Measurements from ENCODE around the gene MPG.

Gene MPG

GRCh38 chr16:133716-134115 is 55.7 kb downstream of the MPG start:
- no peak for TF ChIP-seq TAF1 (IDR thresholded peaks at IDR 0.05; ENCODE audit: borderline replicate concordance, insufficient read depth, low read length)
- TF ChIP-seq REST (IDR thresholded peaks at IDR 0.05; ENCODE audit: insufficient read depth in 1 of 2, low read depth in 2 of 2, low read length in 2 of 2): no peak
- no peak for TF ChIP-seq POLR2AphosphoS5 (IDR thresholded peaks at IDR 0.05; ENCODE audit: low read depth, low read length)
- no peak for TF ChIP-seq SIN3A (IDR thresholded peaks at IDR 0.05; ENCODE audit: borderline replicate concordance, insufficient read depth, low read length)
- no peak for TF ChIP-seq FOXP2 (optimal IDR thresholded peaks at IDR 0.05; ENCODE audit: borderline replicate concordance, extremely low read depth, extremely low read length, insufficient read depth)

Data from PFSK-1 (cell line).